ENCODE measurements around the gene ARMH3.

ARMH3 gene

GRCh38 chr10:101897633-101898032, 158.3 kb downstream of the ARMH3 start:
- H3K27ac ChIP-seq: no peak overlapping the region
- H3K4me3 ChIP-seq: no peak overlapping the region
- no peak for TF ChIP-seq CTCF (IDR thresholded peaks at IDR 0.05)
- DNase-seq (ENCODE audit: low spot score): no peak

- TF ChIP-seq CTCF (IDR thresholded peaks at IDR 0.05): no peak
- DNase-seq (ENCODE audit: low spot score): no peak
- Histone ChIP-seq H3K4me3 (no peak overlapping the region), H3K27ac (no peak overlapping the region)
These were observed 159.6 kb downstream of the ARMH3 start for GRCh38 chr10:101896225-101896877.

DNA sequence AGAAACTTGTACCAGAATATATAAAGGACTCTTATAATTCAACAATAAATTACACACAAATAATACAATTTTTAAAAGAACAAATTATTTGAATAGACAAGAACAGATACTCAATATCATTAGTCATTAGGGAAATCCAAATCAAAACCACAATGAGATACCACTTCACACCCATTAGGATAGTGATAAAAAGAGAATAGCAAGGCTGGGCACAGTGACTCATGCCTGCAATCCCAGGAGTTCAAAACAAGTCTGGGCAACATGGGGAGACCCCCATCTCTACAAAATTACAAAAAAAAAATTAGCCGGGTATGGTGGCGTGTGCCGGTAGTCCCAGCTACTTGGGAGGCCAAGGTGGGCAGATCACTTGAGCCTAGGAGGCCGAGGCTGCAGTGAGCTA, 160.2 kb downstream of the ARMH3 start:
- DNase-seq (ENCODE audit: low spot score): no peak

DNA sequence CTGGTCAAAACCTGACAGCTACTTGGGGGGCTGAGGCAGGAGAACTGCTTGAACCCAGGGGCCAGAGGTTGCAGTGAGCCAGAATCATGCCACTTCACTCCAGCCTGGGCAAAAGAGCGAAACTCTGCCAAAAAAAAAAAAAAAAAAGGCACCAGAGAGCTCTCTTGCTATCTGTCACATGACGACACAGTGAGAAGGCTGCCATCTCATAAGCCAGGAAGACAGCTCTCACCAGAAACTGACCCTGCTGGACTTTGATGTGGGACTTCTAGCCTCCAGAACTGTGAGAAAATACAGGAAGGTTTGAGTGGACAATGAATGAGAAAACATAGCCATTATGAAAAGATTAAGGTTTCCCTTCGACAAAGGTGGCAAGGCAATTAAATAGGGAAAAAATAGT, 161.2 kb downstream of the ARMH3 start:
- Histone ChIP-seq H3K4me3 (no peak overlapping the region), H3K27ac (no peak overlapping the region)
- TF ChIP-seq CTCF (IDR thresholded peaks at IDR 0.05): no peak
- DNase-seq (ENCODE audit: low spot score): no peak

More for the DNA sequence above, 160.2 kb downstream of the ARMH3 start:
- Histone ChIP-seq H3K27ac (no peak overlapping the region), H3K4me3 (no peak overlapping the region)
- no peak for TF ChIP-seq CTCF (IDR thresholded peaks at IDR 0.05)

DNA sequence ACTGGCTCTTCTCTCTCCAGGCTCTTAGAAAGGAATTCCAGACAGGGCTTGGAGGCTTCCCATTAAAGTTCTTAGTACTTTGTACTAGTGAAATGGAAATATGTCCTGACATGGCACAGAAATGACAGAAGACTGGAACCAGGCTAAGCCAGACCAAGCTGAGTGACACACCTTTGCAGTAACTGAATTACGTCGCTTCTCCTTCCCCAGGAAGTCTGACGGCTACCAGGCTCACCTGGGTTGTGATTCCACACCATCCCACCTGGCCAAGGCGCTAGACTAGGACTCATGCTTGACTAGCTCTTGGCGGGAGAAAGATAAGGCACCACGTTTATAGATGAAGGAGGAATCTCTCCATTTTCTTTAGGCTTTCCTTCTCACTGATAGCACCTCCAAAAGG, 161.7 kb downstream of the ARMH3 start:
- Histone ChIP-seq H3K27ac (no peak overlapping the region), H3K4me3 (no peak overlapping the region)
- DNase-seq (ENCODE audit: low spot score): no peak
- no peak for TF ChIP-seq CTCF (IDR thresholded peaks at IDR 0.05)

- Histone ChIP-seq H3K4me3 (no peak overlapping the region), H3K27ac (no peak overlapping the region)
- no peak for TF ChIP-seq CTCF (IDR thresholded peaks at IDR 0.05)
- no peak for DNase-seq (ENCODE audit: low spot score)
These were observed 162.4 kb downstream of the ARMH3 start for GRCh38 chr10:101893510-101894120.

- no peak for DNase-seq (ENCODE audit: low spot score)
- no peak overlapping the region for H3K4me3 ChIP-seq
- no peak for TF ChIP-seq CTCF (IDR thresholded peaks at IDR 0.05)
- H3K27ac ChIP-seq: no peak overlapping the region
These were observed 163.1 kb downstream of the ARMH3 start for GRCh38 chr10:101892782-101893391.
